HepG2 (cell line): ENCODE data around the gene SLC9A9. TPM values are rescaled to one million over a fixed set of nuclear protein-coding genes. Genes with fewer than 3 reads are reported as not detected.

ENCODE experiments used
- ATAC-seq: fragments of 200-7000 bp; cut with Tn5 transposase; 3 replicates; pipeline ENCODE4 v1.9.1; 2020; ENCODE audit warnings: mild to moderate bottlenecking, moderate library complexity
- BruUV-seq: library from RNA; stranded (reverse); fragments of 400-500 nt; replicated peaks from 2 replicates; lab custom pipeline; 2021; lab: Mats Ljungman, UMichigan
- CTCF ChIA-PET: fragments of 300-600 bp; formaldehyde crosslinking; extraction: SDS; loops from one replicate; lab custom pipeline; 2021; ENCODE audit warnings: low total read pairs, inconsistent platforms, low intra/inter-chr PET ratio; lab: Yijun Ruan, JAX
- POLR2A ChIA-PET: fragments of 350-600 bp; sonication (Branson Sonifier 250); formaldehyde crosslinking; loops from one replicate; lab custom pipeline; 2020; ENCODE audit warnings: antibody characterized with exemption, inconsistent platforms; lab: Yijun Ruan, JAX
- DNase-seq: peaks from one replicate; pipeline ENCODE4 v3.0.0-alpha.2; 2015; ENCODE audit warnings: low spot score
- FAIRE-seq: peaks from 3 replicates; lab custom pipeline; 2011; peaks lifted over from hg19 to GRCh38; lab: Jason Lieb, UNC
- H2AFZ ChIP-seq: one replicate; pipeline ENCODE4 v1.6.1; 2011; ENCODE audit warnings: low read length, inconsistent platforms
- H3K27ac ChIP-seq: fragments of 300-600 bp; 3 replicates; pipeline ENCODE4 v1.8.0; 2011; ENCODE audit warnings: mixed run types, mild to moderate bottlenecking, mixed read lengths, low read length, inconsistent platforms; ENCODE audit not compliant: insufficient read depth; ENCODE audit errors: extremely low read length
- H3K27me3 ChIP-seq, 2 experiments: fragments of 200-600 bp in 1 of 2; 2 replicates in 1 of 2; 3 replicates in 1 of 2; pipeline versions ENCODE4 v1.6.0 to v1.8.0; 2011; ENCODE audit warnings: low read length in 2 of 2, mild to moderate bottlenecking in 2 of 2, moderate library complexity in 2 of 2, inconsistent platforms in 1 of 2; ENCODE audit not compliant: insufficient read depth in 2 of 2, control insufficient read depth in 1 of 2
- H3K36me3 ChIP-seq, 2 experiments: fragments of 200-600 bp in 1 of 2; replicated peaks in 1 of 2; 2 replicates in 1 of 2; 3 replicates in 1 of 2; pipeline versions ENCODE4 v1.5.1 to v1.8.0; 2011; ENCODE audit warnings: low read length in 2 of 2, inconsistent platforms in 1 of 2; ENCODE audit not compliant: insufficient read depth in 2 of 2, control insufficient read depth in 1 of 2
- H3K4me1 ChIP-seq: 2 replicates; pipeline ENCODE4 v1.5.1; 2012; ENCODE audit warnings: low read length, inconsistent platforms; ENCODE audit not compliant: insufficient read depth
- H3K4me2 ChIP-seq: 2 replicates; pipeline ENCODE4 v1.6.0; 2011; ENCODE audit warnings: low read depth, low read length, inconsistent platforms
- H3K4me3 ChIP-seq, 3 experiments: fragments of 200-600 bp in 1 of 3; sonication (generic), shearing (Covaris generic) in 1 of 3; replicated peaks in 1 of 3; 2 replicates each; pipeline ENCODE4 v1.5.1; 2011 to 2016; ENCODE audit warnings: low read length in 3 of 3, inconsistent platforms in 2 of 3, low read depth in 2 of 3, mild to moderate bottlenecking in 2 of 3, control low read depth in 1 of 3, mixed read lengths in 1 of 3; ENCODE audit not compliant: insufficient read depth in 1 of 3
- H3K79me2 ChIP-seq: one replicate; pipeline ENCODE4 v1.6.1; 2011; ENCODE audit warnings: low read length, inconsistent platforms; ENCODE audit not compliant: insufficient read depth
- H3K9ac ChIP-seq: 2 replicates; pipeline ENCODE4 v1.6.0; 2011; ENCODE audit warnings: mild to moderate bottlenecking, low read depth, low read length, inconsistent platforms; ENCODE audit not compliant: insufficient read depth
- H3K9me3 ChIP-seq: 2 replicates; pipeline ENCODE4 v1.5.1; 2012; ENCODE audit warnings: mild to moderate bottlenecking, low read length
- H4K20me1 ChIP-seq: 2 replicates; pipeline ENCODE4 v1.6.0; 2011; ENCODE audit warnings: inconsistent platforms, mild to moderate bottlenecking, low read length, moderate library complexity; ENCODE audit not compliant: insufficient read depth
- AFF4 ChIP-seq: sonication (generic); formaldehyde crosslinking; IDR thresholded peaks from 2 replicates; pipeline ENCODE4 v1.4.0; 2020; ENCODE audit warnings: missing genetic modification reagents
- BRCA1 ChIP-seq: sonication (generic); formaldehyde crosslinking; IDR thresholded peaks from 2 replicates; pipeline ENCODE4 v1.4.0; 2020; ENCODE audit warnings: missing genetic modification reagents
- DZIP1 ChIP-seq: sonication (generic); formaldehyde crosslinking; IDR thresholded peaks from 2 replicates; pipeline ENCODE4 v1.5.0; 2020; ENCODE audit warnings: mild to moderate bottlenecking, missing genetic modification reagents
- FOXK1 ChIP-seq: sonication (generic); formaldehyde crosslinking; IDR thresholded peaks from 2 replicates; pipeline ENCODE4 v1.4.0; 2020; ENCODE audit warnings: low read depth, missing genetic modification reagents, borderline replicate concordance
- IRF9 ChIP-seq: sonication (generic); formaldehyde crosslinking; IDR thresholded peaks from 2 replicates; pipeline ENCODE4 v1.8.0; 2022; ENCODE audit warnings: missing genetic modification reagents, mild to moderate bottlenecking, borderline replicate concordance
- ISL2 ChIP-seq: sonication (generic); formaldehyde crosslinking; IDR thresholded peaks from 2 replicates; pipeline ENCODE4 v1.5.0; 2020; ENCODE audit warnings: missing genetic modification reagents
- MED13 ChIP-seq: sonication (generic); formaldehyde crosslinking; IDR thresholded peaks from 2 replicates; pipeline ENCODE4 v1.5.0; 2020; ENCODE audit warnings: missing genetic modification reagents
- MYNN ChIP-seq: sonication (generic); formaldehyde crosslinking; IDR thresholded peaks from 2 replicates; pipeline ENCODE4 v1.4.0; 2020; ENCODE audit warnings: mild to moderate bottlenecking, low read depth, missing genetic modification reagents
- POLR2A ChIP-seq, 2 experiments: IDR thresholded peaks; 2 replicates each; pipeline ENCODE4 v1.6.1; 2011; ENCODE audit warnings: low read depth in 2 of 2, low read length in 2 of 2, mild to moderate bottlenecking in 1 of 2, moderate library complexity in 1 of 2; ENCODE audit not compliant: insufficient read depth in 1 of 2
- SRSF1 ChIP-seq: fragments of 200-400 bp; formaldehyde crosslinking; optimal IDR thresholded peaks from 2 replicates; pipeline ENCODE3; 2017; ENCODE audit warnings: mild to moderate bottlenecking, low read depth, low read length, moderate library complexity
- TSC22D2 ChIP-seq: sonication (generic); formaldehyde crosslinking; IDR thresholded peaks from 2 replicates; pipeline ENCODE4 v1.5.1; 2020; ENCODE audit warnings: missing genetic modification reagents, mild to moderate bottlenecking, borderline replicate concordance
- ZNF225 ChIP-seq: sonication (generic); formaldehyde crosslinking; IDR thresholded peaks from 2 replicates; pipeline ENCODE4 v1.4.0; 2020; ENCODE audit warnings: mild to moderate bottlenecking, missing genetic modification reagents
- ZNF503 ChIP-seq: sonication (generic); formaldehyde crosslinking; IDR thresholded peaks from 2 replicates; pipeline ENCODE4 v1.4.0; 2020; ENCODE audit warnings: missing genetic modification reagents
- ZNF546 ChIP-seq: sonication (generic); formaldehyde crosslinking; conservative IDR thresholded peaks from 2 replicates; pipeline ENCODE4 v1.8.1; 2023; ENCODE audit warnings: mild to moderate bottlenecking, missing genetic modification reagents
- ZNF547 ChIP-seq: sonication (generic); formaldehyde crosslinking; IDR thresholded peaks from 2 replicates; pipeline ENCODE4 v1.5.1; 2020; ENCODE audit warnings: mild to moderate bottlenecking, missing genetic modification reagents
- ZNF703 ChIP-seq: sonication (generic); formaldehyde crosslinking; IDR thresholded peaks from 2 replicates; pipeline ENCODE4 v1.5.1; 2020; ENCODE audit warnings: missing genetic modification reagents, mild to moderate bottlenecking, moderate library complexity, borderline replicate concordance
- in situ Hi-C: cut with HindIII; loops from 2 replicates; pipeline ENCODE4 v1.10.0; 2017; ENCODE audit warnings: low pct_unique_long_range_greater_than_20kb; ENCODE audit not compliant: extremely low pct_ligation_motif_present
- intact Hi-C: fragments of 100-400 bp; cut with micrococcal nuclease; formaldehyde crosslinking; loops from one replicate; pipeline ENCODE4 v1.10.0; 2022; ENCODE audit not compliant: unreplicated experiment
- polyA plus RNA-seq, 8 experiments: library from polyadenylated mRNA; depleted of rRNA in 3 of 8; stranded (reverse) in 7 of 8; unstranded in 1 of 8; fragments of >200 nt; fragmentation: Illumina TruSeq in 4 of 8; extraction: Trizol in 4 of 8; gene quantifications; 2 replicates each; pipeline versions ENCODE4 v1.2.1 to v1.2.3, GENCODE V29; 2011 to 2016; ENCODE audit warnings: low read depth in 4 of 8, missing spikeins in 1 of 8, mixed read lengths in 1 of 8; ENCODE audit not compliant: insufficient read depth in 1 of 8
- total RNA-seq, 5 experiments: library from RNA; depleted of rRNA; stranded (reverse); fragments of >200 nt; fragmentation: Illumina TruSeq; extraction: Trizol; gene quantifications; 2 replicates each; pipeline ENCODE4 v1.2.3, GENCODE V29; 2016; ENCODE audit warnings: low read depth in 1 of 5

Gene SLC9A9
- total and polyA plus RNA-seq, 2 of the 13 experiments (the other 11 are each of a cell fraction or from before 2014, with no cell fraction given), result not detected

GRCh38 chr3:143277531-143277930 is 570.7 kb downstream of the SLC9A9 start (continued):
- TF ChIP-seq ZNF503 (CRISPR knock-in tag), result no peak
- TF ChIP-seq BRCA1, result no peak
- no peak for TF ChIP-seq AFF4 (CRISPR knock-in tag)
- TF ChIP-seq MYNN (CRISPR knock-in tag), result no peak

- in situ Hi-C loops (no loop called here), intact Hi-C loops (no loop called here)
- ChIA-PET CTCF (no interaction called here), POLR2A (no interaction called here)
- no peak overlapping the region for H3K4me3 ChIP-seq
- FAIRE-seq (no peak), ATAC-seq (no peak), DNase-seq (no peak)
- H3K4me2 ChIP-seq, result no peak overlapping the region
- H3K27me3 ChIP-seq, result no peaks in the 10 kb centered on the region
- H3K79me2 ChIP-seq, result no peaks in the 10 kb centered on the region
- no peaks in the 10 kb centered on the region for H4K20me1 ChIP-seq
- no peak overlapping the region for H3K27ac ChIP-seq
- H3K36me3 ChIP-seq, result no peaks in the 10 kb centered on the region
- H3K4me1 ChIP-seq, result no peaks in the 10 kb centered on the region
- no peaks in the 10 kb centered on the region for H3K9me3 ChIP-seq
- BruUV-seq, result no TSS peak
- H2AFZ ChIP-seq, result no peak overlapping the region
- H3K9ac ChIP-seq, result no peak overlapping the region
- no peak for TF ChIP-seq ZNF546 (CRISPR knock-in tag)
- TF ChIP-seq DZIP1 (CRISPR knock-in tag), result no peak
- no peak for TF ChIP-seq TSC22D2 (CRISPR knock-in tag)
- no peak for TF ChIP-seq SRSF1
- TF ChIP-seq ZNF225, result no peak
- no peak for TF ChIP-seq IRF9 (CRISPR knock-in tag)
- no peak for TF ChIP-seq FOXK1 (CRISPR knock-in tag)
- no peak for TF ChIP-seq ISL2 (CRISPR knock-in tag)
- TF ChIP-seq ZNF547, result no peak
- TF ChIP-seq POLR2A (IDR thresholded peaks at IDR 0.05; ENCODE audit: insufficient read depth in 1 of 2, low read depth in 2 of 2, low read length in 2 of 2), result no peak
- no peak for TF ChIP-seq ZNF703 (CRISPR knock-in tag)
- no peak for TF ChIP-seq MED13 (CRISPR knock-in tag)
These were observed 571.7 kb downstream of the SLC9A9 start for GRCh38 chr3:143276592-143276991.
